Neutrophil (primary cell): ENCODE data around the gene MLN.

ENCODE experiments used
- H3K27ac ChIP-seq: fragments of 200-600 bp; sonication (generic); 2 replicates; pipeline ENCODE4 v1.5.1; 2016; ENCODE audit warnings: mild to moderate bottlenecking, moderate library complexity
- H3K27me3 ChIP-seq: fragments of 200-600 bp; sonication (generic); 2 replicates; pipeline ENCODE4 v1.6.0; 2016; ENCODE audit warnings: mild to moderate bottlenecking
- H3K36me3 ChIP-seq: fragments of 200-600 bp; sonication (generic); 2 replicates; pipeline ENCODE4 v1.5.1; 2017
- H3K4me1 ChIP-seq, 2 experiments: fragments of 200-600 bp in 1 of 2; sonication (generic) in 1 of 2; 1 replicate in 1 of 2; 2 replicates in 1 of 2; pipeline versions ENCODE4 v1.5.1 to v1.6.1; 2013 to 2016; ENCODE audit warnings: low read depth in 1 of 2, low read length in 1 of 2, mild to moderate bottlenecking in 1 of 2, moderate library complexity in 1 of 2; ENCODE audit not compliant: control insufficient read depth in 1 of 2, insufficient read depth in 1 of 2
- H3K4me3 ChIP-seq, 2 experiments: fragments of 200-600 bp in 1 of 2; sonication (generic) in 1 of 2; 1 replicate in 1 of 2; 2 replicates in 1 of 2; pipeline ENCODE4 v1.5.1; 2013 to 2016; ENCODE audit warnings: low read depth in 1 of 2, low read length in 1 of 2, mild to moderate bottlenecking in 1 of 2, moderate library complexity in 1 of 2
- H3K9me3 ChIP-seq: fragments of 200-600 bp; sonication (generic); 2 replicates; pipeline ENCODE4 v1.5.1; 2016
- CTCF ChIP-seq: fragments of 200-600 bp; sonication (generic); IDR thresholded peaks from 2 replicates; pipeline ENCODE4 v1.5.1; 2016; ENCODE audit warnings: antibody characterized with exemption

MLN gene

GRCh38 chr6:33839399-33840047 is 35.7 kb upstream of the MLN start:
- no peak for TF ChIP-seq CTCF
- no peaks in the 10 kb centered on the region for H3K36me3 ChIP-seq
- H3K9me3 ChIP-seq, result no peaks in the 10 kb centered on the region
- H3K27ac ChIP-seq, result no peak overlapping the region
- H3K4me3 ChIP-seq, result no peak overlapping the region
- H3K27me3 ChIP-seq, result peaks cover 3% of the 10 kb centered on the region
- peaks cover 10% of the 10 kb centered on the region in 2 experiments for H3K4me1 ChIP-seq

- Histone ChIP-seq H3K4me1 (peaks cover 10% of the 10 kb centered on the region in 2 experiments), H3K9me3 (no peaks in the 10 kb centered on the region), H3K4me3 (no peak overlapping the region), H3K36me3 (no peaks in the 10 kb centered on the region), H3K27me3 (peaks cover 3% of the 10 kb centered on the region), H3K27ac (no peak overlapping the region)
- no peak for TF ChIP-seq CTCF
These were observed 35.2 kb upstream of the MLN start for GRCh38 chr6:33838983-33839382.

GRCh38 chr6:33837971-33838665 is 34.3 kb upstream of the MLN start:
- Histone ChIP-seq H3K27me3 (peaks cover 3% of the 10 kb centered on the region), H3K4me1 (peaks cover 10% of the 10 kb centered on the region in 2 experiments), H3K36me3 (no peaks in the 10 kb centered on the region), H3K4me3 (no peak overlapping the region), H3K9me3 (no peaks in the 10 kb centered on the region), H3K27ac (no peak overlapping the region)
- TF ChIP-seq CTCF, result no peak

GRCh38 chr6:33836806-33837469 is 33.1 kb upstream of the MLN start:
- no peak for TF ChIP-seq CTCF
- H3K27me3 ChIP-seq, result peaks cover 3% of the 10 kb centered on the region
- no peaks in the 10 kb centered on the region for H3K9me3 ChIP-seq
- no peak overlapping the region for H3K27ac ChIP-seq
- peaks cover 10% of the 10 kb centered on the region in 2 experiments for H3K4me1 ChIP-seq
- no peaks in the 10 kb centered on the region for H3K36me3 ChIP-seq
- H3K4me3 ChIP-seq, result no peak overlapping the region

- peaks cover 7% of the 10 kb centered on the region for H3K27me3 ChIP-seq
- H3K4me3 ChIP-seq, result no peak overlapping the region
- peaks cover 0 to under 1% of the 10 kb centered on the region in 2 experiments for H3K4me1 ChIP-seq
- H3K36me3 ChIP-seq, result no peaks in the 10 kb centered on the region
- no peak for TF ChIP-seq CTCF
- no peaks in the 10 kb centered on the region for H3K9me3 ChIP-seq
- no peak overlapping the region for H3K27ac ChIP-seq
These were observed 30.9 kb upstream of the MLN start for GRCh38 chr6:33834401-33835392.
